Uterus (tissue), 4 donors: ENCODE results near the gene CCNH. TPM values are rescaled to one million over a fixed set of nuclear protein-coding genes. Genes with fewer than 3 reads are reported as not detected.

ENCODE experiments used
- DNase-seq, 2 donors: peaks; one replicate each; pipeline ENCODE4 v3.0.0-alpha.2; 2019 to 2020
- H3K27ac ChIP-seq, 2 donors: fragments of 200-600 bp; sonication (generic); 1 replicate in 1 of 2; 2 replicates in 1 of 2; pipeline ENCODE4 v1.5.1; 2016 to 2018
- H3K27me3 ChIP-seq, 2 donors: fragments of 200-600 bp; sonication (generic); one replicate each; pipeline ENCODE4 v1.5.1; 2018 to 2019; ENCODE audit warnings: control low read depth in 1 of 2
- H3K36me3 ChIP-seq, 2 donors: fragments of 200-600 bp; sonication (generic); one replicate each; pipeline ENCODE4 v1.5.1; 2019; ENCODE audit warnings: control low read depth in 1 of 2
- H3K4me1 ChIP-seq, 2 donors: fragments of 200-600 bp; sonication (generic); one replicate each; pipeline ENCODE4 v1.5.1; 2018 to 2019; ENCODE audit warnings: control low read depth in 1 of 2
- H3K4me3 ChIP-seq, 2 donors: fragments of 200-600 bp; sonication (generic); 1 replicate in 1 of 2; 2 replicates in 1 of 2; pipeline ENCODE4 v1.5.1; 2018 to 2019; ENCODE audit warnings: mild to moderate bottlenecking in 1 of 2
- H3K9me3 ChIP-seq, 2 donors: fragments of 200-600 bp; sonication (generic); one replicate each; pipeline ENCODE4 v1.5.1; 2019; ENCODE audit warnings: control low read depth in 1 of 2
- CTCF ChIP-seq, 4 experiments: fragments of 200-600 bp in 2 of 4; fragments of 450-650 bp in 2 of 4; sonication (generic) in 2 of 4; IDR thresholded peaks; one replicate each; pipeline ENCODE4 v1.5.1; 2016 to 2019; ENCODE audit warnings: antibody characterized with exemption in 4 of 4, mild to moderate bottlenecking in 2 of 4, moderate library complexity in 1 of 4
- POLR2A ChIP-seq, 2 donors: fragments of 450-650 bp; IDR thresholded peaks; one replicate each; pipeline ENCODE4 v1.6.1; 2016; ENCODE audit warnings: antibody characterized with exemption in 2 of 2, mild to moderate bottlenecking in 1 of 2, moderate library complexity in 1 of 2
- intact Hi-C: fragments of 100-400 bp; cut with DNase I; formaldehyde crosslinking; loops from one replicate; pipeline ENCODE4 v1.15.1; 2023; ENCODE audit warnings: low total_unique reads
- total RNA-seq, 4 donors: library from RNA; depleted of rRNA in 3 of 4; stranded (reverse); fragments of >200 nt in 3 of 4; gene quantifications; one replicate each; pipeline versions ENCODE4 v1.1.0 to v1.2.4, GENCODE V29; 2014 to 2023
- donor health status: DM: yes; HTN: yes; CAD: no.

CCNH gene
- total RNA-seq, 4 donors from 2014 or later, result 25.4 to 96.2 (median 77.4) TPM

GRCh38 chr5:87432460-87432859 lies 19.7 kb upstream of the CCNH start:
- H3K9me3 ChIP-seq, result no peaks in the 10 kb centered on the region
- H3K27me3 ChIP-seq, result no peaks in the 10 kb centered on the region
- H3K36me3 ChIP-seq, result no peaks in the 10 kb centered on the region
- TF ChIP-seq CTCF (IDR thresholded peaks at IDR 0.05), result no peak
- no peak for TF ChIP-seq POLR2A (IDR thresholded peaks at IDR 0.05)
- H3K27ac ChIP-seq, result no peak overlapping the region
- no peak for DNase-seq
- no peak overlapping the region for H3K4me3 ChIP-seq
- no peaks in the 10 kb centered on the region for H3K4me1 ChIP-seq
- intact Hi-C loops, result no loop called here

- Histone ChIP-seq H3K4me3 (no peak overlapping the region), H3K36me3 (no peaks in the 10 kb centered on the region), H3K27me3 (no peaks in the 10 kb centered on the region), H3K9me3 (no peaks in the 10 kb centered on the region), H3K4me1 (no peaks in the 10 kb centered on the region), H3K27ac (no peak overlapping the region)
- TF ChIP-seq CTCF (IDR thresholded peaks at IDR 0.05), result no peak
- TF ChIP-seq POLR2A (IDR thresholded peaks at IDR 0.05), result no peak
- no peak for DNase-seq
- intact Hi-C loops, result no loop called here
Observed at GRCh38 chr5:87430863-87431457, 18.2 kb upstream of the CCNH start.

DNA sequence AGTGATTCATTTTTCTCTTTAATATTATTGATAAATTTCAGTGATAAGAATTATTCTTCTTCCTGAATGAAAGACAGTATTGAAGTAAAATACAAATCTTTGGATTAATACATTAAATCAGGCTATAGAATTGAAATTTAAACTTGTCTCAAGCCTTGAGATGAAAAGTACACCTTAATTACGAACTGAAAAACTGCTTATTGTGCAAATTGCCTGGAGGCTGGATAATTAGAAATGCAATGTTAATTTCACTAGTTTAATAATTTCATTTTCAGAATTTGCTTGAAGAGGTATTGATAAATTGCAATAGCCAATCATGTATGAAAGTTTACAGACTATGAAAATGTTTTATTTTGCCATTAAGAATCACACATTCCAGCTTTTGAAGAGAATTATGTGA lies 11.0 kb upstream of the CCNH start:
- H3K36me3 ChIP-seq, result no peaks in the 10 kb centered on the region
- H3K9me3 ChIP-seq, result no peaks in the 10 kb centered on the region
- H3K27me3 ChIP-seq, result no peaks in the 10 kb centered on the region
- DNase-seq, result no peak
- no peak overlapping the region for H3K27ac ChIP-seq
- intact Hi-C loops, result no loop called here
- no peak overlapping the region for H3K4me3 ChIP-seq
- TF ChIP-seq CTCF (IDR thresholded peaks at IDR 0.05) (no peak), POLR2A (IDR thresholded peaks at IDR 0.05) (no peak)
- no peaks in the 10 kb centered on the region for H3K4me1 ChIP-seq

DNA sequence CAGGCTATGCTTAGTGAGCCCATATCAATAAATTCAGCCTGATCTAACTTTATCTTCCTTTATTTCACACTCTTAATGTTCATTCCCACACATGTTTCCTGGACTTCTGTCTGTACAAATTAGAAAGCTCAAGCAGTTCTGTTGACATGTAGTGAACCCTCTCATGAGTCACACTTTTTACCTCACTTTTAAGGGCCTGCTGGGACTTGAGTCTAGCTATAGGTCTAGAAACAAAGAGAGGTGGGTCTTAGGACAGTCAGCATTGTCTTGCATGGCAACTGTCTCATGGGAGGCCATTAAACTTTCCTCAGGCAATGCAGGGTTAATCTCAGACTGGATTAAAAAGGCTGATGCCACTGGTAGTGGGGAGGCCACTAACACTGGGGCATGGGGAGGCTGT lies 8.6 kb upstream of the CCNH start:
- TF ChIP-seq POLR2A (IDR thresholded peaks at IDR 0.05) (no peak), CTCF (IDR thresholded peaks at IDR 0.05) (no peak)
- intact Hi-C loops, result no loop called here
- Histone ChIP-seq H3K4me1 (no peaks in the 10 kb centered on the region), H3K9me3 (no peaks in the 10 kb centered on the region), H3K27ac (no peak overlapping the region), H3K4me3 (no peak overlapping the region), H3K36me3 (no peaks in the 10 kb centered on the region), H3K27me3 (no peaks in the 10 kb centered on the region)
- DNase-seq, result no peak

GRCh38 chr5:87418506-87418905 lies 5.8 kb upstream of the CCNH start:
- TF ChIP-seq POLR2A (IDR thresholded peaks at IDR 0.05), result no peak
- no peak for TF ChIP-seq CTCF (IDR thresholded peaks at IDR 0.05)
- H3K4me3 ChIP-seq, result no peak overlapping the region
- no peaks in the 10 kb centered on the region for H3K27me3 ChIP-seq
- H3K9me3 ChIP-seq, result no peaks in the 10 kb centered on the region
- H3K27ac ChIP-seq, result no peak overlapping the region
- H3K4me1 ChIP-seq, result no peaks in the 10 kb centered on the region
- no peak for DNase-seq
- intact Hi-C loops, result no loop called here
- H3K36me3 ChIP-seq, result no peaks in the 10 kb centered on the region
